GM19025 (cell line): ENCODE results near the gene OPRD1.
"Not testable (repeated sequence)": the region's sequence is repeated elsewhere in the genome, so short reads cannot be mapped to it uniquely, and the experiment has no call there.

Experiments used
- ATAC-seq: cut with Tn5 transposase; IDR thresholded peaks from one replicate; pipeline ENCODE4 v1.9.1; 2021; ENCODE audit warnings: mild to moderate bottlenecking, low read depth, moderate library complexity; ENCODE audit not compliant: unreplicated experiment

The OPRD1 gene

GRCh38 chr1:28835237-28835650, 23.3 kb downstream of the OPRD1 start:
- ATAC-seq = no peak

DNA sequence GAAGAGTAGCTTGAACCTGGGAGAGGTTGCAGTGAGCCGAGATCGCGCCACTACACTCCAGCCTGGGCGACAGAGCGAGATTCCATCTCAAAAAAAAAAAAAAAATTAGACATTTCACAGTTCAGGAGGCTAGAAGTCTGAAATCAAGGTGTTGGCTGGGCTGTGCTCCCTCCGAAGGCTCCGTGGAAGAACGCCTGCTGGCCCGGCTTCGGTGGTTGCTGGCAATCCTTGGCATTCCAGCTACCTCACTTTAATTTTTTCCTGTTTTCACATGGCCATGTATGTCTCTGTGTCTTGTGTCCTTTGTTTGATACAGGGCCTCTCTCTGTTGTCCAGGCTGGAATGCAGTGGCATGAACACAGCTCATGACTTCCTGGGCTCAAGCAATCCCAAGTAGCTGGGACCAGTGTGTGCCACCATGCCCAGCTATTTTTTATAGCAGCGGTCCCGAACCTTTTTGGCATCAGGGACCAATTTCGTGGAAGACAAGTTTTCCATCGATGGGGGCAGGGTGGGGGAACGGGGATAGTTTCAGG, 24.5 kb downstream of the OPRD1 start:
- no peak for ATAC-seq

DNA sequence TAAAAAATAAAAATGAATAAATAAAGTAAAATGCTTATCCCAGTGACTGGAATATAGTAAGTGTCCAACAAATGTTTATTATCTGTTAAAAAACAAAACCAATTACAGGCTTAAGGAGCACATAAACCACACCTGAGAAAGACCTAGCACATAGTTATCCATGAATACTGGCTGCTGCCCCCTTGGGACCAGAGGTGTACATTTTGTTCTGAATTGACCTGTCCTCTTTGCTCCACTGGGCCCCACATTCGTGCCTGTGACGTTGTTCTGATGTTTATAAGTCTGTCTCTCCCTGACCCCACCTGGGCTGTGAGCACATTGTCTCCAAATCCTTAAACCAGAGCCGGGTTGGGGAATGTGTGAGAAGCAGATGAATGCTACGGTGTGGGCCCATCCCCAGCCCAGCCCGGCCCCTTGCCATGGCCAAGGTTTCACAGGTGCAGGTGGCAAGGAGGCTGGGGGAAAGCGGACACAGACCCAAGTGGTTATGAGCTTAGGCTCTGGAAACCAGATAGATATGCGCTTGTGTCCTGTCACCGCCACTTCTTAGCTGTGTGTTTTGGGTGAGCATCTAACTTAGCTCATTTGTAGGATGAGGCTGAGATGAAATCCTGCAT, 29.1 kb downstream of the OPRD1 start:
- no peak for ATAC-seq

- ATAC-seq = no peak
Measured at GRCh38 chr1:28845786-28846543, 34.0 kb downstream of the OPRD1 start.

GRCh38 chr1:28847207-28847606, 35.2 kb downstream of the OPRD1 start:
- not testable (repeated sequence) for ATAC-seq

- no peak for ATAC-seq
Measured at GRCh38 chr1:28848416-28848815, 36.4 kb downstream of the OPRD1 start.

DNA sequence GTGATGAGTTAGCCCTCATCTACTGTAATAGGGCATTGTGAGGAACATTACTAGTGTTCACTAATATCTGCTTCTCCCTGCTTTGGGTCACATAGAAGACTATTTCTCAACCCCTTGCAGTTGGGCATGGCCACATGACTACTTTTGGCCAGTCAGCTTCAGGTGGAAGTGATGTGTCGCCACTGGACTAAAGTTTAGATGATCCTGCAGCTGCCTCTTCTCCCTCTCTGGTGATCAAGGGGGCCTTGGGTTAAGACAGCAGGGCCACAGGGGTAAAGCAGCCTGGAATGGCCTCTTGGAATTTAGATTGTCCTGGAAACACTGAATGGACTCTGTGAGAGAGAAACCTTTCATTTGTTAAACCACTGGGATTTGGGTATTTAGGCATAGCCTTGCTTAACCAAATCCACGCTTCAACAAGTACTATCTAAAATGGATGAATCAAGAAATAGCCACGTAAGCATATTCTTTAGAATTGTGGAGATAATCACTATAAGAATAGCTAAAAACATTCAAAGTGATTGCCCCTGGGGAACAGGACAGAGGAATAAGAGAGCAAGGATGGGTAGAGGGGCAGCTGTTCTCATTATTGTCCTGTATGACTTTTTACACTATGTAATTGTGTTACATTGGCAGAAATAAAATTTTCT, 41.2 kb downstream of the OPRD1 start:
- ATAC-seq = no peak

DNA sequence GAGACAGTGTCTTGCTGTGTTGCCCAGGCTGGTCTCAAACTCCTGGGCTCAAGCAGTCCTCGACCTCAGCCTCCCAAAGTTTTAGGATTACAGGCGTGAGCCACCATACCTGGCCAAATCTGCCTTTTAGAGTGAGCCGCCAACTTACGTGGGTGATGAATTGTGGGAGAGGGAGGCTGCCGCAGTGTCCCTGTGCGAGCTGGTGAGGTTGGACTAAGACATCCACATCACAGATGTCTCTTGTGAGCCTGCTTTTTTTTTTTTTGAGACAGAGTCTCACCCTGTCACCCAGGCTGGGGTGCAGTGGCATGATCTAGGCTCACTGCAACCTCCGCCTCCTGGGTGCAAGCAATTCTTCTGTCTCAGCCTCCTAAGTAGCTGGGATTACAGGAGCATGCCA, 42.4 kb downstream of the OPRD1 start:
- not testable (repeated sequence) for ATAC-seq

- no peak for ATAC-seq
Measured at GRCh38 chr1:28855046-28855445, 43.1 kb downstream of the OPRD1 start.

DNA sequence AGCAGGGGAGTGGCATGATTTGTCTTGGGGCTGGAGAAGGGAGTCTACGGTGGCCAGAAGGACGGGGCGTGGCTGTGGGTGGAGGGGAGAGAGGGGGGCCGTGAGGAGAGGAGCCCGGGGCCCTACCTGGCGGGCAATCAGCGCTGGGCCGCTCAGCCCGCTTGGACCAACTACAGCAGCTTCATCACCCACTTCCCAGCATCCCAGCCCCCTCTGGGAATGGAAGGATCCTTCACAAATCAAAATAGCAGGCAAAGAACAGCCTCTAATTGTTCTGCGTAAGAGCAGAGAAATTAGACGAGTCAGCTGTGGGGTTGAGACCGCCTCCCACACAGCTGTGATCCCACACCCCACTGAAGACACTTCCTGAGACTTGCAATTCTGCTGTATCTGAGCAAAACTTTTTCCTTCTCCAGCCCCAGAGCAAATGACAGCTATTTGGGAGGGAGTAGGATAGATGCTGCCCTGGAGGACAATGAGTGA, 43.5 kb downstream of the OPRD1 start:
- no peak for ATAC-seq

GRCh38 chr1:28855969-28856368, 44.0 kb downstream of the OPRD1 start:
- no peak for ATAC-seq

DNA sequence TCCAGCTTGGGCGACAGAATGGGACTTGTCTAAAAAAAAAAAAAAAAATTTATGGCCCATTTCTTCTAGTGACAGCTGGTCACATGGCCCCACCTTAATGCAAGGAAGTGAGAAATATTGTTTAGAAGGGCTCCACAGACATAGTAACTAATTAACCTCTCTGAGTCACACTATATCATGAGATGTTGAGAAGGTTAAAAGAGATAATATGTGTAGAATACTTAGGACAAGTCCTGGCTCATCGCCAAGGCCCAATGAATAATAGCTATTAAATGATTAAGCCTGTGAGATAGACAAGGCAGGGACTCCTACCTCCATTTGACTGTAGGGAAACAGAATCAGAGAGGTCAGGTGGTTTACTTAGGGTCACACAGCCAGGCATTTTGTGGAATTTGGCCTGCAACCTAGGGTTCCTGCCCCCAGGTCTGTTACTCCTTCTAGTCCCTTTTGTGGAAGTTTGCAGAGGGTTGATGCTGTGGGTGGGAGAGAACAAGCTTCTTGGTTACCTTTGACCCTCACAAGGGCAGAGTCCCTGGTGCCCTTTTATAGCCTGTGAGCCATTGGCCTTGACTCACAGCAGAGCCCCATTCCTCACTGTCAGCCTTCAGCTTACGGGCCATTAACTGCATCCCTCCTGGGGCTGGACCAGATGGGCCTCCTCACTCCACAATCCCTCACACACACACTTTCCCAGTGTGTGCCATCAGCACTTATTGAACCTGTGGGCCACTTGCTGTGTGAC, 48.5 kb downstream of the OPRD1 start:
- no peak for ATAC-seq

- ATAC-seq = no peak
Measured at GRCh38 chr1:28862571-28863403, 50.8 kb downstream of the OPRD1 start.

GRCh38 chr1:28864695-28865094, 52.7 kb downstream of the OPRD1 start:
- ATAC-seq = no peak

DNA sequence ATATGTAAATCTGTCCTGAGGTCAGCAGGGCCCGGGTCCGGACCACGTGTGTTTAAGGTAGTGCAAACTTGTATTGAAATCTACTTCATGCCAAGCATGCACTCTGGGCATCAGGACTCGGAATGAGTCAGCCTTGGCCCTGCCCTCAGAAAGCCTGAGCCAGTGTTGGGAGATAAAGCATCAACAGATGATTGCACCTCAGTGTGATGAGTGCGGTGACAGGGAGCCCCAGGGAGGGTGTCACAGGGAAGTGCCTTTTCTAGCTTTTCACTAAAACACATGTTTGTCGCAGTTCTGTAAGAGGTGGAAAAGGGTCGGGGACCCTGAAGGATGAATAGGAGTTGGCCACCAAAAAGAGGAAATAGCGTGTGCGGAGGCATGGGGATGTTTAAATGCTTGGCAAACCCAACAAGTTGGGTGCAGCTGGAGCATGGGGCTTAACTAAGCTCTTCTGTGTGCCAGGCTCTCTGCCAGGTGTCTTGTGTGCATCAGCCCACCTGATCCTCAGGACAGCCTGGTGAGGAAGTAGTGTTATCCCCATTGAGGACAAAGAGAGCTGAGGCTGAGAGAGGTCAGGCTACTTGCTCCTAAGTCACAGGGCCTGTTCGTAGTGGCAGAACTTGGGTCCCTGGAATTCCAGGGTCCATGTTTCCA, 54.2 kb downstream of the OPRD1 start:
- ATAC-seq = no peak

- no peak for ATAC-seq
Measured at GRCh38 chr1:28867850-28868249, 55.9 kb downstream of the OPRD1 start.

GRCh38 chr1:28869952-28870351, 58.0 kb downstream of the OPRD1 start:
- no peak for ATAC-seq

- no peak for ATAC-seq
Measured at GRCh38 chr1:28871631-28872401, 59.8 kb downstream of the OPRD1 start.
